Activated T-helper 1 cell treated with Interleukin-2 at 50 U/mL for 16 hours (primary cell): ENCODE measurements around the gene GABBR1.

Experiments
- DNase-seq: peaks from one replicate; pipeline ENCODE4 v3.0.0-alpha.2; 2020; ENCODE audit warnings: low read depth

The GABBR1 gene

GRCh38 chr6:29620630-29621029 lies 12.4 kb downstream of the GABBR1 start:
- no peak for DNase-seq

- DNase-seq = no peak
These were observed 13.3 kb downstream of the GABBR1 start for GRCh38 chr6:29619578-29620160.

- DNase-seq = no peak
These were observed 15.0 kb downstream of the GABBR1 start for GRCh38 chr6:29617782-29618554.

- no peak for DNase-seq
These were observed 21.6 kb downstream of the GABBR1 start for GRCh38 chr6:29611426-29611825.

- no peak for DNase-seq
These were observed 22.4 kb downstream of the GABBR1 start for GRCh38 chr6:29610540-29610939.

GRCh38 chr6:29608131-29608530 lies 24.9 kb downstream of the GABBR1 start:
- DNase-seq = no peak

- no peak for DNase-seq
These were observed 29.1 kb downstream of the GABBR1 start for GRCh38 chr6:29603930-29604329.

GRCh38 chr6:29603456-29603855 lies 29.5 kb downstream of the GABBR1 start:
- no peak for DNase-seq

- DNase-seq = no peak
These were observed 30.2 kb downstream of the GABBR1 start for GRCh38 chr6:29602564-29603361.

- no peak for DNase-seq
These were observed 34.7 kb downstream of the GABBR1 start for GRCh38 chr6:29598172-29598747.

GRCh38 chr6:29597184-29597583 lies 35.8 kb downstream of the GABBR1 start:
- DNase-seq = no peak

- DNase-seq = no peak
These were observed 36.5 kb downstream of the GABBR1 start for GRCh38 chr6:29596381-29596900.

- DNase-seq = no peak
These were observed 39.7 kb downstream of the GABBR1 start for GRCh38 chr6:29593199-29593855.

GRCh38 chr6:29591677-29592076 lies 41.3 kb downstream of the GABBR1 start:
- DNase-seq = no peak

GRCh38 chr6:29590218-29590808 lies 42.7 kb downstream of the GABBR1 start:
- no peak for DNase-seq

GRCh38 chr6:29589423-29590048 lies 43.4 kb downstream of the GABBR1 start:
- peak; percentile 13 for DNase-seq

GRCh38 chr6:29584821-29585220 lies 48.2 kb downstream of the GABBR1 start, which contains the start of gene OR2H2:
Gene OR2H2, plus strand, starts transcription at chr6:29585121. Its CDS starts 2,824 bp downstream, at chr6:29587945.
- DNase-seq = no peak

GRCh38 chr6:29577544-29577943 lies 55.4 kb downstream of the GABBR1 start:
- no peak for DNase-seq

GRCh38 chr6:29576056-29576455 lies 56.9 kb downstream of the GABBR1 start:
- no peak for DNase-seq

- no peak for DNase-seq
These were observed 65.0 kb downstream of the GABBR1 start for GRCh38 chr6:29567991-29568390.

GRCh38 chr6:29567541-29567940 lies 65.4 kb downstream of the GABBR1 start:
- no peak for DNase-seq
